Measurements from ENCODE around the gene IGFBP1. TPM values are rescaled to one million over a fixed set of nuclear protein-coding genes. Genes with fewer than 3 reads are reported as not detected.
"Not testable (repeated sequence)": the region's sequence is repeated elsewhere in the genome, so short reads cannot be mapped to it uniquely, and the experiment has no call there.

IGFBP1 gene
- total RNA-seq, 3 donors from 2014 or later (not counting 1 experiment from before 2014, with no cell fraction given) = not detected

DNA sequence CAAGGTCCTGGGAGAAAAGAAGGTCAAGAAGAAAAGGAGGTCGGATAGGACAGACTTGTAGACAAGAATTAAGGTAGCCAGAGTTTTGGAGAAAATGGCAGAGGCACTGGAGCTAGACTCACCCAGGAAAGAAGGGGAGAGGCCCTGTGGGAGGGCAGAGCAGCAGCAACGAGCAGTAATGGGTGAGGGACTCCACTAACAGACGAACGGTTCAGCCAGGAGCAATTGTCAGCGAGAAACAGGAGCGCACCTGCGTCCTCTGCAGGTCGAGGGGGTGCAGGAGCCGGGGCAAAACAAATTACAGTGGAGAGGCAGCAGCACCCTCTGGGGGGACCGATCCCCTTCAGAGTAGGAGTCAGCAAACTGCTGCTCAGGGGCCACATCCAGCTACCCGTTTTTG, 51.3 kb downstream of the IGFBP1 start:
- peaks cover 10% of the 10 kb centered on the region for H3K9me3 ChIP-seq (ENCODE audit: control insufficient read depth, insufficient read depth, low read length)
- H3K27ac Mint-ChIP-seq = no peak overlapping the region
- no peak for ATAC-seq
- no peaks in the 10 kb centered on the region for H3K36me3 Mint-ChIP-seq
- 89% methylated on average over 11 of the region's 11 CpGs for WGBS (ENCODE audit: insufficient coverage)
- H3K27ac ChIP-seq (ENCODE audit: low read length) = no peak overlapping the region
- H3K4me1 ChIP-seq (ENCODE audit: control insufficient read depth, insufficient read depth, low read length) = peaks cover 13% of the 10 kb centered on the region
- H3K27me3 ChIP-seq (ENCODE audit: control insufficient read depth, insufficient read depth, low read length) = no peaks in the 10 kb centered on the region
- H3K9me3 Mint-ChIP-seq = peaks cover 4 to 8% of the 10 kb centered on the region in 2 donors
- no peak overlapping the region for H3K4me3 ChIP-seq (ENCODE audit: low read length)
- intact Hi-C loops (cut with micrococcal nuclease) = no loop called here
- no peak for DNase-seq
- H3K4me1 Mint-ChIP-seq = peaks cover 5 to 11% of the 10 kb centered on the region in 2 donors
- TF ChIP-seq, protein P1, sequence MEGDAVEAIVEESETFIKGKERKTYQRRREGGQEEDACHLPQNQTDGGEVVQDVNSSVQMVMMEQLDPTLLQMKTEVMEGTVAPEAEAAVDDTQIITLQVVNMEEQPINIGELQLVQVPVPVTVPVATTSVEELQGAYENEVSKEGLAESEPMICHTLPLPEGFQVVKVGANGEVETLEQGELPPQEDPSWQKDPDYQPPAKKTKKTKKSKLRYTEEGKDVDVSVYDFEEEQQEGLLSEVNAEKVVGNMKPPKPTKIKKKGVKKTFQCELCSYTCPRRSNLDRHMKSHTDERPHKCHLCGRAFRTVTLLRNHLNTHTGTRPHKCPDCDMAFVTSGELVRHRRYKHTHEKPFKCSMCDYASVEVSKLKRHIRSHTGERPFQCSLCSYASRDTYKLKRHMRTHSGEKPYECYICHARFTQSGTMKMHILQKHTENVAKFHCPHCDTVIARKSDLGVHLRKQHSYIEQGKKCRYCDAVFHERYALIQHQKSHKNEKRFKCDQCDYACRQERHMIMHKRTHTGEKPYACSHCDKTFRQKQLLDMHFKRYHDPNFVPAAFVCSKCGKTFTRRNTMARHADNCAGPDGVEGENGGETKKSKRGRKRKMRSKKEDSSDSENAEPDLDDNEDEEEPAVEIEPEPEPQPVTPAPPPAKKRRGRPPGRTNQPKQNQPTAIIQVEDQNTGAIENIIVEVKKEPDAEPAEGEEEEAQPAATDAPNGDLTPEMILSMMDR (IDR thresholded peaks at IDR 0.05) = no peak
- peaks cover 0 to 7% of the 10 kb centered on the region in 2 donors for H3K27me3 Mint-ChIP-seq (ENCODE audit: low read depth in 2 of 2)
- no peak overlapping the region for H3K4me3 Mint-ChIP-seq
- no peaks in the 10 kb centered on the region for H3K36me3 ChIP-seq (ENCODE audit: control insufficient read depth, insufficient read depth, low read length)

DNA sequence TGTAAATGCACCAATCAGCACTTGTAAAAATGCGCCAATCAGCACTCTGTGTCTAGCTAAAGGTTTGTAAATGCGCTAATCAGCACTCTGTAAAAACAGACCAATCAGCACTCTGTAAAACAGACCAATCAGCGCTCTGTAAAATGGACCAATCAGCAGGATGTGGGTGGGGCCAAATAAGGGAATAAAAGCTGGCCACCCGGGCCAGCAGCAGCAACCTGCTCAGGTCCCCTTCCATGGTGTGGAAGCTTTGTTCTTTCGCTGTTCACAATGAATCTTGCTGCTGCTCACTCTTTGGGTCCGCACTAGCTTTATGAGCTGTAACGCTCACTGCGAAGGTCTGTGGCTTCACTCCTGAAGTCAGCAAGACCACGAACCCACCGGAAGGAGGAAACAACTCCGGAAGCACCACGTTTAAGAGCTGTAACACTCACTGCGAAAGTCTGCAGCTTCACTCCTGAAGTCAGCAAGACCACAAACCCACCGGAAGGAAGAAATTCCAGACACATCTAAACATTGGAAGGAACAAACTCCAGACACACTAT, 52.0 kb downstream of the IGFBP1 start:
- WGBS (ENCODE audit: insufficient coverage) = 43% methylated on average over 14 of the region's 14 CpGs
- H3K27me3 Mint-ChIP-seq (ENCODE audit: low read depth in 2 of 2); intact Hi-C loops (cut with micrococcal nuclease); H3K36me3 ChIP-seq (ENCODE audit: control insufficient read depth, insufficient read depth, low read length); H3K9me3 Mint-ChIP-seq; H3K36me3 Mint-ChIP-seq; H3K27me3 ChIP-seq (ENCODE audit: control insufficient read depth, insufficient read depth, low read length): not testable (repeated sequence)
- Mint-ChIP-seq H3K4me3 (peak overlapping the region; percentile 42), H3K4me1 (peaks cover 5 to 11% of the 10 kb centered on the region in 2 donors), H3K27ac (peak overlapping the region in 1 of 2 donors; percentile 39)
- Histone ChIP-seq H3K4me1 (ENCODE audit: control insufficient read depth, insufficient read depth, low read length) (peaks cover 13% of the 10 kb centered on the region), H3K27ac (ENCODE audit: low read length) (peak overlapping the region; percentile 14), H3K4me3 (ENCODE audit: low read length) (peak overlapping the region; percentile 1), H3K9me3 (ENCODE audit: control insufficient read depth, insufficient read depth, low read length) (peaks cover 10% of the 10 kb centered on the region)
- ATAC-seq = peak in 2 of 3 donors; percentile 44 to 59
- DNase-seq = peak in 1 of 2 donors; percentile 61

DNA sequence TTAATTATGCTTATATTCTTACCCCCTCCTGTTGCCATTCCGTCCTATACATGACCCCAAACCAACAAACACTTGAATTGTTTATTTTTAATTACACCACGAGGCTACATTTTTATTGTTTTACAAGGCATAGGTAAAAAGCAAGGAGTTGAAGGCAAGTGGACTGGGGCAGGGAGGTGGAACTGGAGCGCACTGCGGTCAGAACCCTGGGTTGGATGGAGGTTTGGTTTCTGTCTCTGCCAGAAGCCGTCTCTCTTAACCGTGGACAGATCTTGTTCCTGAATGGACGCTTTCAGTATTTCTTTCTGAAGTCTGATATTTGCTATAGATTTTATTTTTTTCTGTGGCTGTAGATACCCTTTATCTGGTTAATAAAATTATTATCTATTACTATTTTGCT, 52.7 kb downstream of the IGFBP1 start:
- ATAC-seq = peak in 2 of 3 donors; percentile 12 to 19
- Histone ChIP-seq H3K27ac (ENCODE audit: low read length) (no peak overlapping the region), H3K36me3 (ENCODE audit: control insufficient read depth, insufficient read depth, low read length) (no peaks in the 10 kb centered on the region), H3K4me1 (ENCODE audit: control insufficient read depth, insufficient read depth, low read length) (peaks cover 13% of the 10 kb centered on the region), H3K27me3 (ENCODE audit: control insufficient read depth, insufficient read depth, low read length) (no peaks in the 10 kb centered on the region), H3K4me3 (ENCODE audit: low read length) (peak overlapping the region; percentile 1), H3K9me3 (ENCODE audit: control insufficient read depth, insufficient read depth, low read length) (peaks cover 10% of the 10 kb centered on the region)
- Mint-ChIP-seq H3K4me3 (peak overlapping the region; percentile 42), H3K27me3 (ENCODE audit: low read depth in 2 of 2) (peaks cover 0 to 6% of the 10 kb centered on the region in 2 donors), H3K27ac (peak overlapping the region in 1 of 2 donors; percentile 39), H3K4me1 (peaks cover 5 to 11% of the 10 kb centered on the region in 2 donors), H3K9me3 (peaks cover 4 to 8% of the 10 kb centered on the region in 2 donors), H3K36me3 (no peaks in the 10 kb centered on the region)
- 63% methylated on average over 4 of the region's 7 CpGs for WGBS (ENCODE audit: insufficient coverage)
- TF ChIP-seq, protein P1 (IDR thresholded peaks at IDR 0.05) = no peak
- DNase-seq = no peak
- intact Hi-C loops (cut with micrococcal nuclease) = no loop called here

Other genes with a start within 250 kb of the IGFBP1 start
- not detected for gene CCDC201, start 15.4 kb upstream of the IGFBP1 start, total RNA-seq
- 10 to 100 TPM in 1 of 3 donors, 1 to 10 TPM in 1, under 1 TPM in 1; 0.39 to 10.2 (median 1.2) TPM for gene IGFBP3, start 32.8 kb downstream of the IGFBP1 start, total RNA-seq

Data from natural killer cell (primary cell).